ENCODE measurements around the gene DCLK3. TPM values are rescaled to one million over a fixed set of nuclear protein-coding genes. Genes with fewer than 3 reads are reported as not detected.
A peak's percentile ranks its signal among the peaks of the same experiment; 100 is the strongest.

The DCLK3 gene
- total RNA-seq, 2 donors from 2014 or later: 0.08 to 0.15 TPM

DNA sequence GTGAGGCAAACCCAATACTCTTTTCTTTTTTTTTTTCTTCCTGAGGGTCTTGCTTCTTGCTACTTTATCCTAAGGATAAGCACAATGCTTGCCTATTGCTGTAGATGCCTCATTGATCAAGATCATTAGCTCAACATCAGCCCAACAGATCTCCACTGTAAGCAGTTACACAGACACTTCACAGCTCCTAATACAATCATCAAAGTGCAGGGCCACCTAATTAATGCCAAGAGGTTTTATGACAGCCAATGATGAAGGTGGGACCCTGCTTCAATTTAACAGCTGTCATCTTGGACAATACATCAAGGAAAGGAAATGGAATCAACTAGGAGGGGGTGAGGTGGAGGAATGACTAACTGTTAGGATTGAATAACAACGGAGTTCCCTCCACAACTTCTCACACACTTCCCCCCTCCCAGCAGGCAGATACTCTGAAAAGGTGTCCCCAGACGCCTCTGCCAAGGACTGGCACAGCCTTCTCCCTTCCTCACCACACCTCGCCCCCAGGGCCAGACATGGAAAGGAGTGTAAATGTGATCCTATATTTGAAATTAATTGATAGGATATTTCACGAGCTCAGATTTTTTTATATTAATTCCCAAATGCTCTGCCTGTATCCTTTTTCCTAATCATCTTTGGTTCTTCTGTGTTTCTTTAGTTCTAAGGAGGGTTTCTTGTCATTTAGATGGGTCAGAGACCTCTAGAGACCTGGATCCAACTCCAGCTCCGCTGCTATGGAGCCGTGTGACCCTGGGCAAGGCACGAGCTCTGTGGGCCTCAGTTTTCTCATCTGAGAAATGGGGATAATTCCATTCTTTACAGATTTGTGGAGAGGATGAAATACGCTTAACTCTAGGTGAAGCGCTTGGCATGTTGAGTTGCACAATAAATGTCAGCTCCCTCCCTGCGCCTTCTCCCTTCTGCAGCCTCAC, 1.2 kb downstream of the DCLK3 start:
- Histone ChIP-seq H3K4me3 (peak overlapping the region in 1 of 2 donors; percentile 46), H3K4me1 (peaks cover 0 to 4% of the 10 kb centered on the region in 2 donors), H3K27ac (no peak overlapping the region), H3K9me3 (no peaks in the 10 kb centered on the region), H3K36me3 (no peaks in the 10 kb centered on the region), H3K27me3 (peaks cover 0 to 6% of the 10 kb centered on the region in 2 donors)
- DNase-seq (ENCODE audit: low spot score): no peak
- TF ChIP-seq CTCF (IDR thresholded peaks at IDR 0.05): no peak

- no peak overlapping the region for H3K27ac ChIP-seq
- H3K27me3 ChIP-seq: peaks cover 0 to 6% of the 10 kb centered on the region in 2 donors
- TF ChIP-seq CTCF (IDR thresholded peaks at IDR 0.05): no peak
- H3K36me3 ChIP-seq: no peaks in the 10 kb centered on the region
- H3K9me3 ChIP-seq: no peaks in the 10 kb centered on the region
- H3K4me1 ChIP-seq: peaks cover 0 to 4% of the 10 kb centered on the region in 2 donors
- no peak for DNase-seq (ENCODE audit: low spot score)
- H3K4me3 ChIP-seq: no peak overlapping the region
Measured at GRCh38 chr3:36761779-36762178, 2.6 kb downstream of the DCLK3 start.

GRCh38 chr3:36756269-36756668, 8.1 kb downstream of the DCLK3 start:
- Histone ChIP-seq H3K4me1 (no peaks in the 10 kb centered on the region), H3K27ac (no peak overlapping the region), H3K36me3 (no peaks in the 10 kb centered on the region), H3K9me3 (no peaks in the 10 kb centered on the region), H3K27me3 (no peaks in the 10 kb centered on the region), H3K4me3 (no peak overlapping the region)
- no peak for TF ChIP-seq CTCF (IDR thresholded peaks at IDR 0.05)
- DNase-seq (ENCODE audit: low spot score): no peak

DNA sequence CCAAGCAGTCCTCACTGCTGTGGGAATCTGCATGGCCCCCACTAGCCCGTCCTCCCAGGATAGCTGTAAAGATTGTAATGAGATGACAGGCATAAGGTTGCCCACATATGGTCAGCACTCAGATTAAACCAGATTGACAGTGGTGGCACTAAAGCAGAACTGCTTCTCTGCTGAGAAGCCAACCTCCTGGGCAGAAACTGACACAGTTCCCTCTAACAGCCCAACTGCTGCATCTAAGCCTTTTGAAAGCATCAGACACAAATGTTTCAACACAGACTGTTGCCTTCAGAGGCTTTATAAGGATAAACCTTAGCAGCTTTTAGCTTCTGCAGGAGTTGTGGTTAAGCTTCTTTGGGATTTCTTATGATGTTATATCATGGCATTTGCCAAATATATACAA, 13.0 kb downstream of the DCLK3 start:
- TF ChIP-seq CTCF (IDR thresholded peaks at IDR 0.05): no peak
- no peaks in the 10 kb centered on the region for H3K36me3 ChIP-seq
- H3K4me1 ChIP-seq: no peaks in the 10 kb centered on the region
- no peaks in the 10 kb centered on the region for H3K27me3 ChIP-seq
- H3K9me3 ChIP-seq: peaks cover 0 to 11% of the 10 kb centered on the region in 2 donors
- no peak for DNase-seq (ENCODE audit: low spot score)
- no peak overlapping the region for H3K4me3 ChIP-seq
- H3K27ac ChIP-seq: no peak overlapping the region

- Histone ChIP-seq H3K9me3 (peaks cover 0 to 11% of the 10 kb centered on the region in 2 donors), H3K27me3 (no peaks in the 10 kb centered on the region), H3K4me3 (no peak overlapping the region), H3K36me3 (no peaks in the 10 kb centered on the region), H3K4me1 (no peaks in the 10 kb centered on the region), H3K27ac (no peak overlapping the region)
- TF ChIP-seq CTCF (IDR thresholded peaks at IDR 0.05): no peak
- DNase-seq (ENCODE audit: low spot score): no peak
Measured at GRCh38 chr3:36750737-36751136, 13.6 kb downstream of the DCLK3 start.
